ENCODE measurements around the gene TNFSF13B.

TNFSF13B gene

GRCh38 chr13:108230377-108230776 is 39.1 kb upstream of the TNFSF13B start:
- H3K4me2 ChIP-seq (ENCODE audit: low read length): no peak overlapping the region
- H3F3A ChIP-seq (ENCODE audit: insufficient read depth, low read length): no peaks in the 10 kb centered on the region
- H3K9me2 ChIP-seq (ENCODE audit: low read depth, low read length): no peaks in the 10 kb centered on the region
- no peaks in the 10 kb centered on the region for H3K27me3 ChIP-seq (ENCODE audit: insufficient read depth, low read length)
- no peak overlapping the region for H3K4me3 ChIP-seq (ENCODE audit: low read depth, low read length, poor library complexity, severe bottlenecking)
- H3K9ac ChIP-seq (ENCODE audit: low read length): no peak overlapping the region
- H4K20me1 ChIP-seq (ENCODE audit: insufficient read depth, low read length): no peaks in the 10 kb centered on the region; the same call in 1 of the 2 replicates
- no peak overlapping the region for H3K27ac ChIP-seq (ENCODE audit: low read depth, low read length, poor library complexity, severe bottlenecking)
- TF ChIP-seq EZH2 (IDR thresholded peaks at IDR 0.05; ENCODE audit: borderline replicate concordance, low read length) (no peak), CTCF (IDR thresholded peaks at IDR 0.05; ENCODE audit: low read length) (no peak)
- H3K4me1 ChIP-seq (ENCODE audit: insufficient read depth, low read length, severe bottlenecking): no peaks in the 10 kb centered on the region
- H3K79me2 ChIP-seq (ENCODE audit: insufficient read depth, low read length): peaks cover 4% of the 10 kb centered on the region; the same call in 1 of the 2 replicates
- no peaks in the 10 kb centered on the region for H3K9me3 ChIP-seq (ENCODE audit: low read length)
- H3K36me3 ChIP-seq (ENCODE audit: insufficient read depth, low read length): peaks cover 6% of the 10 kb centered on the region; the same call in 1 of the 2 replicates
- no peak overlapping the region for H2AFZ ChIP-seq (ENCODE audit: low read length)

DNA sequence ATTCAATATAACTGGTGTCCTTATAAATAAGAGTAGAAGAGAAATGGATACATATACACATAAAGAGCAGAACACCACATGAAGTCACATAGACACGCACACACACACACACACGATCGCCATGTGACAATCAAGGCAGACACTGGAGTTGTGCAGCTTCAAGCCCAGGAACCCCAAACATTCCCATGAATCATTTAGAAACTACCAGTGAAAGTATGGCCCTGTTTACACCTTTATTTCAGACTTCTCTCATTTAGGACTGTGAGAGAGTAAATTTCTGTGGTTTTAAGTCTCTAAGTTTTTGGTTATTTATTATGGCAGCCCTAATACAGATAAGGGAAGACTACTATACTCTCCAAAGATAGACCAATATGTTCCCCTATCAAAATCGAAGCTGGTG is 20.4 kb upstream of the TNFSF13B start:
- Histone ChIP-seq H3K9me3 (ENCODE audit: low read length) (0 out of 2 replicates have a peak, but pooled peaks cover 3% of the 10 kb centered on the region), H3K27ac (ENCODE audit: low read depth, low read length, poor library complexity, severe bottlenecking) (no peak overlapping the region), H2AFZ (ENCODE audit: low read length) (no peak overlapping the region), H4K20me1 (ENCODE audit: insufficient read depth, low read length) (no peaks in the 10 kb centered on the region), H3K4me2 (ENCODE audit: low read length) (no peak overlapping the region), H3K9ac (ENCODE audit: low read length) (no peak overlapping the region), H3K27me3 (ENCODE audit: insufficient read depth, low read length) (no peaks in the 10 kb centered on the region), H3K36me3 (ENCODE audit: insufficient read depth, low read length) (no peaks in the 10 kb centered on the region), H3K4me1 (ENCODE audit: insufficient read depth, low read length, severe bottlenecking) (no peaks in the 10 kb centered on the region), H3K4me3 (ENCODE audit: low read depth, low read length, poor library complexity, severe bottlenecking) (no peak overlapping the region), H3F3A (ENCODE audit: insufficient read depth, low read length) (no peaks in the 10 kb centered on the region), H3K9me2 (ENCODE audit: low read depth, low read length) (no peaks in the 10 kb centered on the region), H3K79me2 (ENCODE audit: insufficient read depth, low read length) (no peaks in the 10 kb centered on the region)
- TF ChIP-seq EZH2 (IDR thresholded peaks at IDR 0.05; ENCODE audit: borderline replicate concordance, low read length) (no peak), CTCF (IDR thresholded peaks at IDR 0.05; ENCODE audit: low read length) (no peak)

DNA sequence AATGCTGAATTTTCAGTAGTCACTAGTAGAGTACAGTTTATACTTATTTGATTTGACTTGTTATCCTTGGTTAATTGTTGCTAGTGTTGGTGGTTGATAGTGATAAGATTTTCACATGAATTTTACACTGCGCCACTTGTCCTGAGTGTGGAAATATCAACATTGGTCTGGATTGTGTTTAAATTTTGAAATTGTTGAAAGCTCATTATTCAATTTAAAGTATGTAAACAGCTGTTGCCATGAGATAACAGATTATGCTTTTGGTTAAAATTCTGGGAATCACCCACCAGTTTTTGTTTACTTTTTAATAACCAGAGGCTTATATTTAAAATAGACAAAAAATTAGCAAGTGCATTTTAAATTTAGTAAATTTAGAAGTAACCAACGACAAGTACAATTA is 12.3 kb upstream of the TNFSF13B start:
- no peaks in the 10 kb centered on the region for H3F3A ChIP-seq (ENCODE audit: insufficient read depth, low read length)
- H3K27me3 ChIP-seq (ENCODE audit: insufficient read depth, low read length): no peaks in the 10 kb centered on the region
- no peak overlapping the region for H3K9ac ChIP-seq (ENCODE audit: low read length)
- no peaks in the 10 kb centered on the region for H3K4me1 ChIP-seq (ENCODE audit: insufficient read depth, low read length, severe bottlenecking)
- TF ChIP-seq CTCF (IDR thresholded peaks at IDR 0.05; ENCODE audit: low read length) (no peak), EZH2 (IDR thresholded peaks at IDR 0.05; ENCODE audit: borderline replicate concordance, low read length) (no peak)
- H3K4me3 ChIP-seq (ENCODE audit: low read depth, low read length, poor library complexity, severe bottlenecking): no peak overlapping the region
- H3K36me3 ChIP-seq (ENCODE audit: insufficient read depth, low read length): no peaks in the 10 kb centered on the region
- no peak overlapping the region for H2AFZ ChIP-seq (ENCODE audit: low read length)
- no peaks in the 10 kb centered on the region for H3K79me2 ChIP-seq (ENCODE audit: insufficient read depth, low read length)
- no peak overlapping the region for H3K4me2 ChIP-seq (ENCODE audit: low read length)
- no peaks in the 10 kb centered on the region for H3K9me2 ChIP-seq (ENCODE audit: low read depth, low read length)
- H3K9me3 ChIP-seq (ENCODE audit: low read length): no peaks in the 10 kb centered on the region
- H4K20me1 ChIP-seq (ENCODE audit: insufficient read depth, low read length): no peaks in the 10 kb centered on the region
- H3K27ac ChIP-seq (ENCODE audit: low read depth, low read length, poor library complexity, severe bottlenecking): no peak overlapping the region
